Spleen (tissue), 11 donors: ENCODE data around the gene MATN3. TPM values are rescaled to one million over a fixed set of nuclear protein-coding genes. Genes with fewer than 3 reads are reported as not detected.

Experiments used
- DNase-seq: peaks from one replicate; pipeline ENCODE4 v3.0.0-alpha.2; 2020
- H3K27ac ChIP-seq, 8 donors: fragments of 200-600 bp; sonication (generic) in 7 of 8; 1 replicate in 4 of 8; 2 replicates in 4 of 8; pipeline versions ENCODE4 v1.5.0 to v1.8.0; 2016 to 2021; ENCODE audit warnings: inconsistent platforms in 4 of 8, mild to moderate bottlenecking in 4 of 8, moderate library complexity in 1 of 8
- H3K27me3 ChIP-seq, 7 donors: fragments of 200-600 bp; sonication (generic) in 6 of 7; replicated peaks in 1 of 7; 1 replicate in 4 of 7; 2 replicates in 3 of 7; pipeline versions ENCODE4 v1.5.0 to v1.8.0; 2016 to 2021; ENCODE audit warnings: inconsistent platforms in 3 of 7, mild to moderate bottlenecking in 1 of 7
- H3K36me3 ChIP-seq, 6 donors: fragments of 200-600 bp; sonication (generic) in 5 of 6; 1 replicate in 4 of 6; 2 replicates in 2 of 6; pipeline versions ENCODE4 v1.5.0 to v1.8.0; 2016 to 2021; ENCODE audit warnings: inconsistent platforms in 2 of 6
- H3K4me1 ChIP-seq, 6 donors: fragments of 200-600 bp; sonication (generic) in 5 of 6; 1 replicate in 3 of 6; 2 replicates in 3 of 6; pipeline versions ENCODE4 v1.5.0 to v1.8.0; 2016 to 2021; ENCODE audit warnings: inconsistent platforms in 3 of 6
- H3K4me3 ChIP-seq, 8 donors: fragments of 200-600 bp; sonication (generic) in 7 of 8; 1 replicate in 4 of 8; 2 replicates in 4 of 8; pipeline versions ENCODE4 v1.5.0 to v1.8.0; 2016 to 2021; ENCODE audit warnings: inconsistent platforms in 4 of 8, mild to moderate bottlenecking in 4 of 8, moderate library complexity in 2 of 8
- H3K9me3 ChIP-seq, 8 donors: fragments of 200-600 bp; sonication (generic) in 7 of 8; 1 replicate in 4 of 8; 2 replicates in 4 of 8; pipeline versions ENCODE4 v1.5.0 to v1.8.0; 2016 to 2021; ENCODE audit warnings: inconsistent platforms in 4 of 8
- CTCF ChIP-seq, 11 experiments: fragments of 200-600 bp in 7 of 11; fragments of 450-650 bp in 4 of 11; sonication (generic) in 4 of 11; IDR thresholded peaks in 8 of 11; conservative IDR thresholded peaks in 3 of 11; 1 replicate in 7 of 11; 2 replicates in 4 of 11; pipeline versions ENCODE4 v1.4.0 to v1.8.0; 2016 to 2021; ENCODE audit warnings: antibody characterized with exemption in 11 of 11, inconsistent platforms in 4 of 11, mild to moderate bottlenecking in 1 of 11
- POLR2A ChIP-seq, 3 donors: fragments of 450-650 bp; IDR thresholded peaks; one replicate each; pipeline ENCODE4 v1.5.1; 2017; ENCODE audit warnings: antibody characterized with exemption in 3 of 3, mild to moderate bottlenecking in 1 of 3
- POLR2AphosphoS5 ChIP-seq, 3 donors: sonication (generic); formaldehyde crosslinking; IDR thresholded peaks; one replicate each; pipeline ENCODE4 v1.5.1; 2017; ENCODE audit warnings: antibody characterized with exemption in 3 of 3
- WGBS, 5 donors: extraction: QIAGEN DNeasy Blood & Tissue Kit in 3 of 5; methylation state at CpG; one replicate each; pipeline versions ENCODE4 v1.1.5 to v1.1.7; 2013 to 2018; 5-methylcytosine and 5-hydroxymethylcytosine counted together
- intact Hi-C: fragments of 100-400 bp; cut with DNase I; formaldehyde crosslinking; loops from one replicate; pipeline ENCODE4 v1.15.0; 2023; ENCODE audit warnings: low total_unique reads
- polyA plus RNA-seq, 3 donors: library from polyadenylated mRNA; stranded (reverse); fragments of 200-250 nt; gene quantifications; one replicate each; pipeline ENCODE4 v1.2.1, GENCODE V29; 2013
- total RNA-seq, 7 donors: library from RNA; depleted of rRNA in 3 of 7; stranded (reverse); fragments of >200 nt in 3 of 7; fragmentation: NEBNext Ultra II Directional in 4 of 7; extraction: Animal tissue kit (Norgen Biotek cat#: 25700) in 4 of 7; gene quantifications; one replicate each; pipeline versions ENCODE4 v1.1.0 to v1.2.1, GENCODE V29; 2016 to 2021
- donor health status: healthy with polysubstance abuse.
- donor health status: DM: no; HTN: no; CAD: no; lungs with moderate emphysema.
- donor health status: DM: no; HTN: no; CAD: no.
- donor health status: Bipolar disorder and iron deficiency.
- donor health status: healthy.
- donor health status: DM: no; HTN: no; CAD: no.
- donor health status: DM: yes; HTN: yes; CAD: no.

MATN3 gene
- total and polyA plus RNA-seq, 10 donors: 0.07 to 0.76 (median 0.24) TPM; not detected in 3

GRCh38 chr2:19982268-19982667 is 30.2 kb downstream of the MATN3 start:
- Histone ChIP-seq H3K36me3 (peaks cover 0 to 48% (median 2%) of the 10 kb centered on the region in 6 donors), H3K27me3 (no peaks in the 10 kb centered on the region), H3K27ac (no peak overlapping the region), H3K4me1 (no peaks in the 10 kb centered on the region), H3K4me3 (no peak overlapping the region), H3K9me3 (no peaks in the 10 kb centered on the region)
- no peak for DNase-seq
- 89 to 97% (median 93%) methylated on average over 1 of the region's 1 CpG for WGBS, 5 donors
- intact Hi-C loops: no loop called here
- no peak for TF ChIP-seq CTCF (IDR thresholded peaks at IDR 0.05 in 8 of 11, conservative IDR thresholded peaks at IDR 0.05 in 3 of 11)
- TF ChIP-seq POLR2A (IDR thresholded peaks at IDR 0.05): no peak
- TF ChIP-seq POLR2AphosphoS5 (IDR thresholded peaks at IDR 0.05): no peak

GRCh38 chr2:19979932-19980331 is 32.5 kb downstream of the MATN3 start:
- H3K27me3 ChIP-seq: no peaks in the 10 kb centered on the region
- intact Hi-C loops: no loop called here
- H3K36me3 ChIP-seq: peaks cover 0 to 58% (median 4%) of the 10 kb centered on the region in 6 donors
- no peaks in the 10 kb centered on the region for H3K9me3 ChIP-seq
- no peak overlapping the region for H3K4me3 ChIP-seq
- no peak for DNase-seq
- no peak for TF ChIP-seq CTCF (IDR thresholded peaks at IDR 0.05 in 8 of 11, conservative IDR thresholded peaks at IDR 0.05 in 3 of 11)
- TF ChIP-seq POLR2A (IDR thresholded peaks at IDR 0.05): no peak
- TF ChIP-seq POLR2AphosphoS5 (IDR thresholded peaks at IDR 0.05): no peak
- 44 to 77% (median 57%) methylated on average over 1 of the region's 1 CpG for WGBS, 5 donors
- no peak overlapping the region for H3K27ac ChIP-seq
- H3K4me1 ChIP-seq: no peaks in the 10 kb centered on the region

GRCh38 chr2:19973466-19973865 is 39.0 kb downstream of the MATN3 start:
- Histone ChIP-seq H3K27me3 (no peaks in the 10 kb centered on the region), H3K9me3 (no peaks in the 10 kb centered on the region), H3K27ac (no peak overlapping the region), H3K4me3 (no peak overlapping the region), H3K4me1 (no peaks in the 10 kb centered on the region), H3K36me3 (peaks cover 0 to 56% (median 4%) of the 10 kb centered on the region in 6 donors)
- DNase-seq: no peak
- intact Hi-C loops: no loop called here
- WGBS, 5 donors: 82 to 94% (median 93%) methylated on average over 8 of the region's 8 CpGs
- TF ChIP-seq POLR2A (IDR thresholded peaks at IDR 0.05): no peak
- TF ChIP-seq CTCF (IDR thresholded peaks at IDR 0.05 in 8 of 11, conservative IDR thresholded peaks at IDR 0.05 in 3 of 11): no peak
- TF ChIP-seq POLR2AphosphoS5 (IDR thresholded peaks at IDR 0.05): no peak

GRCh38 chr2:19971691-19972090 is 40.8 kb downstream of the MATN3 start:
- H3K4me3 ChIP-seq: no peak overlapping the region
- WGBS, 5 donors: 34 to 55% (median 37%) methylated on average over 3 of the region's 3 CpGs
- intact Hi-C loops: no loop called here
- H3K36me3 ChIP-seq: peaks cover 0 to 40% (median 0%) of the 10 kb centered on the region in 6 donors
- TF ChIP-seq CTCF (IDR thresholded peaks at IDR 0.05 in 8 of 11, conservative IDR thresholded peaks at IDR 0.05 in 3 of 11): no peak
- TF ChIP-seq POLR2AphosphoS5 (IDR thresholded peaks at IDR 0.05): no peak
- TF ChIP-seq POLR2A (IDR thresholded peaks at IDR 0.05): no peak
- H3K4me1 ChIP-seq: no peaks in the 10 kb centered on the region
- H3K27ac ChIP-seq: no peak overlapping the region
- no peak for DNase-seq
- no peaks in the 10 kb centered on the region for H3K9me3 ChIP-seq
- H3K27me3 ChIP-seq: no peaks in the 10 kb centered on the region
